Measurements from ENCODE around the gene SLC7A14. TPM values are rescaled to one million over a fixed set of nuclear protein-coding genes. Genes with fewer than 3 reads are reported as not detected.

Gene SLC7A14
- total RNA-seq, 1 experiment from 2014 or later: not detected

DNA sequence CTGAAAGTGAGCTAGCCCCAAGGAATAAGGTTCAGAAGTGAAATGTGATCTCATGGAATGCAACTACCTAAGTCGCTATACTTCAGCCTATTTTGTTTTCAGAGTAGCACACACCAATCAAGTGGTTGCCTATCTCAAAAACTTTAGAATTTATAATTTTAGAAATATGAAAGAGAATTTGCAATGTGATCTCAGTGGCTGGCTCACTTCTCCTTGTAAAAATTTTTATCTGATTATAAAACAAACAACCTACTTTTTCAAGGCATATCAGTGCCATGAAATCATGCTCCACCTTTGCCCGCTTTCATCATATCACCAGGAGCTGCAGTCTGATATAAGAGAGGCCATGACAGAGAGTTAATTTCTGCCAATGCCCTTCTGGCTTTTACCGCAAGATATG lies 119.9 kb downstream of the SLC7A14 start:
- ATAC-seq (no peak), DNase-seq (ENCODE audit: low read depth, low spot score) (no peak)
- CTCF ChIA-PET: no interaction called here
- Histone ChIP-seq H3K9ac (ENCODE audit: low read length) (no peak overlapping the region), H3K4me2 (ENCODE audit: low read length) (no peak overlapping the region), H3K9me2 (ENCODE audit: insufficient read depth) (no peaks in the 10 kb centered on the region), H3K27me3 (ENCODE audit: insufficient read depth, low read length) (no peaks in the 10 kb centered on the region), H3K27ac (ENCODE audit: low read depth, low read length) (no peak overlapping the region), H3K9me3 (ENCODE audit: control insufficient read depth in 1 of 2, insufficient read depth in 1 of 2, low read depth in 1 of 2, low read length in 2 of 2) (no peaks in the 10 kb centered on the region), H3K79me2 (ENCODE audit: insufficient read depth, low read length) (no peaks in the 10 kb centered on the region), H4K20me1 (ENCODE audit: insufficient read depth) (no peaks in the 10 kb centered on the region), H2AFZ (ENCODE audit: low read depth, low read length, poor library complexity, severe bottlenecking) (no peak overlapping the region), H3K4me3 (replicated peaks in 1 of 2; ENCODE audit: low read depth in 1 of 2, low read length in 2 of 2) (no peak overlapping the region), H3K36me3 (ENCODE audit: control insufficient read depth in 1 of 2, insufficient read depth in 2 of 2, low read length in 2 of 2) (no peaks in the 10 kb centered on the region), H3K4me1 (ENCODE audit: control insufficient read depth in 1 of 2, insufficient read depth in 2 of 2, low read length in 2 of 2) (no peaks in the 10 kb centered on the region)
- POLR2A ChIA-PET: no interaction called here
- RAD21 ChIA-PET (ENCODE audit: low non-redundant PET in 1 of 2, low total read pairs in 2 of 2, uncharacterized antibody in 2 of 2, unreplicated experiment in 2 of 2): no interaction called here
- intact Hi-C loops (cut with micrococcal nuclease): no loop called here
- no TSS peak for BruUV-seq (replicated peaks)
- TF ChIP-seq, protein P1, sequence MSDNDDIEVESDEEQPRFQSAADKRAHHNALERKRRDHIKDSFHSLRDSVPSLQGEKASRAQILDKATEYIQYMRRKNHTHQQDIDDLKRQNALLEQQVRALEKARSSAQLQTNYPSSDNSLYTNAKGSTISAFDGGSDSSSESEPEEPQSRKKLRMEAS (IDR thresholded peaks at IDR 0.05): no peak
- TF ChIP-seq POLR2A (IDR thresholded peaks at IDR 0.05; ENCODE audit: borderline replicate concordance, extremely low read depth, insufficient read depth, insufficient read length) (no peak), ELF1 (IDR thresholded peaks at IDR 0.05; ENCODE audit: borderline replicate concordance, low read depth) (no peak)
- TF ChIP-seq, protein P2, sequence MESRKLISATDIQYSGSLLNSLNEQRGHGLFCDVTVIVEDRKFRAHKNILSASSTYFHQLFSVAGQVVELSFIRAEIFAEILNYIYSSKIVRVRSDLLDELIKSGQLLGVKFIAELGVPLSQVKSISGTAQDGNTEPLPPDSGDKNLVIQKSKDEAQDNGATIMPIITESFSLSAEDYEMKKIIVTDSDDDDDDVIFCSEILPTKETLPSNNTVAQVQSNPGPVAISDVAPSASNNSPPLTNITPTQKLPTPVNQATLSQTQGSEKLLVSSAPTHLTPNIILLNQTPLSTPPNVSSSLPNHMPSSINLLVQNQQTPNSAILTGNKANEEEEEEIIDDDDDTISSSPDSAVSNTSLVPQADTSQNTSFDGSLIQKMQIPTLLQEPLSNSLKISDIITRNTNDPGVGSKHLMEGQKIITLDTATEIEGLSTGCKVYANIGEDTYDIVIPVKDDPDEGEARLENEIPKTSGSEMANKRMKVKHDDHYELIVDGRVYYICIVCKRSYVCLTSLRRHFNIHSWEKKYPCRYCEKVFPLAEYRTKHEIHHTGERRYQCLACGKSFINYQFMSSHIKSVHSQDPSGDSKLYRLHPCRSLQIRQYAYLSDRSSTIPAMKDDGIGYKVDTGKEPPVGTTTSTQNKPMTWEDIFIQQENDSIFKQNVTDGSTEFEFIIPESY (IDR thresholded peaks at IDR 0.05; ENCODE audit: extremely low read depth, insufficient replicate concordance, low read length): no peak

DNA sequence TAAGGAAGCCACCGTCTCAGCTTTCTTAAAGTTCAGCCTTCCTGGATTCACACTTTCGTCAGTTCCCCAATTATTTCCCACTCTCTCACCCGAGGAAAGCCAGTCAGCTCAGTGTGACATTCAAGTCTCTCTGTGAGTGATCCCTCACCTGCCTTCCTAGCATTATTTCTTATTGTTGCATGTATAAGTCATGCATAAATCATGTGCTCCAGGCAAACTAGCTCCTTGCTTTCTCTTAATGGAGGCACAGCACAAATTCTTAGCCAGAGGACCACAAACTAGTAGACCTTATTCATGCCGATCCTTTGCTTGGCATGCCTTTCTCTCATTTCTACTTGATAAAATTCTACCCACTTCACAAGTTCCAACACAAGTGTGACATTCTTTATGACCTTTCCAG lies 122.9 kb downstream of the SLC7A14 start:
- no peak overlapping the region for H3K9ac ChIP-seq (ENCODE audit: low read length)
- DNase-seq (ENCODE audit: low read depth, low spot score): no peak
- no peaks in the 10 kb centered on the region for H3K9me3 ChIP-seq (ENCODE audit: control insufficient read depth in 1 of 2, insufficient read depth in 1 of 2, low read depth in 1 of 2, low read length in 2 of 2)
- CTCF ChIA-PET: interaction anchor here (1.4 kb wide), 1 partner anchor 49 kb away, joined by 3 read pairs; no protein-coding TSS in a partner anchor
- H3K79me2 ChIP-seq (ENCODE audit: insufficient read depth, low read length): no peaks in the 10 kb centered on the region
- no peak for ATAC-seq
- no peak overlapping the region for H3K27ac ChIP-seq (ENCODE audit: low read depth, low read length)
- no peak overlapping the region for H3K4me3 ChIP-seq (replicated peaks in 1 of 2; ENCODE audit: low read depth in 1 of 2, low read length in 2 of 2)
- BruUV-seq (replicated peaks): no TSS peak
- H3K4me2 ChIP-seq (ENCODE audit: low read length): no peak overlapping the region
- H3K36me3 ChIP-seq (ENCODE audit: control insufficient read depth in 1 of 2, insufficient read depth in 2 of 2, low read length in 2 of 2): no peaks in the 10 kb centered on the region
- H3K27me3 ChIP-seq (ENCODE audit: insufficient read depth, low read length): no peaks in the 10 kb centered on the region
- intact Hi-C loops (cut with micrococcal nuclease): no loop called here
- no peaks in the 10 kb centered on the region for H3K4me1 ChIP-seq (ENCODE audit: control insufficient read depth in 1 of 2, insufficient read depth in 2 of 2, low read length in 2 of 2)
- H2AFZ ChIP-seq (ENCODE audit: low read depth, low read length, poor library complexity, severe bottlenecking): no peak overlapping the region
- H4K20me1 ChIP-seq (ENCODE audit: insufficient read depth): no peaks in the 10 kb centered on the region
- RAD21 ChIA-PET (ENCODE audit: low non-redundant PET in 1 of 2, low total read pairs in 2 of 2, uncharacterized antibody in 2 of 2, unreplicated experiment in 2 of 2): no interaction called here
- no peaks in the 10 kb centered on the region for H3K9me2 ChIP-seq (ENCODE audit: insufficient read depth)
- POLR2A ChIA-PET: no interaction called here
- TF ChIP-seq ZNF274 (IDR thresholded peaks at IDR 0.05; ENCODE audit: low read depth, low read length): no peak
- no peak for TF ChIP-seq JUND (IDR thresholded peaks at IDR 0.05)
- TF ChIP-seq, protein P2 (IDR thresholded peaks at IDR 0.05; ENCODE audit: extremely low read depth, insufficient replicate concordance, low read length): no peak
- no peak for TF ChIP-seq POLR2A (IDR thresholded peaks at IDR 0.05; ENCODE audit: borderline replicate concordance, extremely low read depth, insufficient read depth, insufficient read length)
- TF ChIP-seq FOSL1 (IDR thresholded peaks at IDR 0.05; ENCODE audit: low read depth): no peak
- TF ChIP-seq, protein P3, sequence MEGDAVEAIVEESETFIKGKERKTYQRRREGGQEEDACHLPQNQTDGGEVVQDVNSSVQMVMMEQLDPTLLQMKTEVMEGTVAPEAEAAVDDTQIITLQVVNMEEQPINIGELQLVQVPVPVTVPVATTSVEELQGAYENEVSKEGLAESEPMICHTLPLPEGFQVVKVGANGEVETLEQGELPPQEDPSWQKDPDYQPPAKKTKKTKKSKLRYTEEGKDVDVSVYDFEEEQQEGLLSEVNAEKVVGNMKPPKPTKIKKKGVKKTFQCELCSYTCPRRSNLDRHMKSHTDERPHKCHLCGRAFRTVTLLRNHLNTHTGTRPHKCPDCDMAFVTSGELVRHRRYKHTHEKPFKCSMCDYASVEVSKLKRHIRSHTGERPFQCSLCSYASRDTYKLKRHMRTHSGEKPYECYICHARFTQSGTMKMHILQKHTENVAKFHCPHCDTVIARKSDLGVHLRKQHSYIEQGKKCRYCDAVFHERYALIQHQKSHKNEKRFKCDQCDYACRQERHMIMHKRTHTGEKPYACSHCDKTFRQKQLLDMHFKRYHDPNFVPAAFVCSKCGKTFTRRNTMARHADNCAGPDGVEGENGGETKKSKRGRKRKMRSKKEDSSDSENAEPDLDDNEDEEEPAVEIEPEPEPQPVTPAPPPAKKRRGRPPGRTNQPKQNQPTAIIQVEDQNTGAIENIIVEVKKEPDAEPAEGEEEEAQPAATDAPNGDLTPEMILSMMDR (IDR thresholded peaks at IDR 0.05 in 2 of 3, conservative IDR thresholded peaks at IDR 0.05 in 1 of 3; ENCODE audit: borderline replicate concordance in 1 of 3, insufficient read depth in 1 of 3, low read depth in 2 of 3, low read length in 2 of 3): no peak
- TF ChIP-seq EGR1 (IDR thresholded peaks at IDR 0.05; ENCODE audit: low read depth): no peak
- TF ChIP-seq ELF1 (IDR thresholded peaks at IDR 0.05; ENCODE audit: borderline replicate concordance, low read depth): no peak
- TF ChIP-seq TCF7L2 (IDR thresholded peaks at IDR 0.05; ENCODE audit: borderline replicate concordance, extremely low read depth, insufficient read depth, insufficient read length): no peak
- no peak for TF ChIP-seq SP1 (IDR thresholded peaks at IDR 0.05; ENCODE audit: low read depth)
